ENCODE data around the gene SMIM32. TPM values are rescaled to one million over a fixed set of nuclear protein-coding genes. Genes with fewer than 3 reads are reported as not detected.

The SMIM32 gene
- total and polyA plus RNA-seq, 4 donors = 0.02 TPM; not detected in 3

GRCh38 chr5:136210259-136210658 lies 17.3 kb upstream of the SMIM32 start:
- 81% methylated on average over 4 of the region's 4 CpGs for WGBS
- DNase-seq (ENCODE audit: low spot score) = no peak
- H3K27me3 ChIP-seq (ENCODE audit: control insufficient read depth in 4 of 4, insufficient read depth in 4 of 4, low read length in 3 of 4) = peaks cover 0 to 5% (median 0%) of the 10 kb centered on the region in 4 donors

GRCh38 chr5:136209346-136209910 lies 16.5 kb upstream of the SMIM32 start:
- no peak for DNase-seq (ENCODE audit: low spot score)
- H3K4me3 ChIP-seq (ENCODE audit: low read depth in 1 of 3, low read length in 3 of 3) = no peak overlapping the region
- WGBS = 94% methylated on average over 14 of the region's 14 CpGs
- TF ChIP-seq JUND (IDR thresholded peaks at IDR 0.05) = no peak
- TF ChIP-seq ATF3 (IDR thresholded peaks at IDR 0.05) = no peak
- no peak for TF ChIP-seq YY1 (IDR thresholded peaks at IDR 0.05)
- TF ChIP-seq HNF4A (conservative IDR thresholded peaks at IDR 0.05) = no peak
- no peak for TF ChIP-seq REST (IDR thresholded peaks at IDR 0.05)
- no peak for TF ChIP-seq FOXA1 (IDR thresholded peaks at IDR 0.05)
- TF ChIP-seq CTCF (IDR thresholded peaks at IDR 0.05; ENCODE audit: low read depth, low read length, missing input control) = no peak
- TF ChIP-seq HNF4G (IDR thresholded peaks at IDR 0.05) = no peak

More at GRCh38 chr5:136210259-136210658, 17.3 kb upstream of the SMIM32 start:
- Histone ChIP-seq H3K4me1 (ENCODE audit: control insufficient read depth in 4 of 4, insufficient read depth in 4 of 4, low read length in 3 of 4) (no peaks in the 10 kb centered on the region), H3K27ac (ENCODE audit: low read depth in 1 of 2, low read length in 2 of 2) (no peak overlapping the region), H3K9ac (ENCODE audit: low read depth in 1 of 2, low read length in 2 of 2) (no peak overlapping the region), H3K4me3 (ENCODE audit: low read depth in 1 of 3, low read length in 3 of 3) (no peak overlapping the region), H3K36me3 (ENCODE audit: control insufficient read depth in 4 of 4, insufficient read depth in 3 of 4, low read depth in 1 of 4, low read length in 3 of 4) (no peaks in the 10 kb centered on the region), H3K9me3 (ENCODE audit: control insufficient read depth in 4 of 4, low read length in 3 of 4) (no peaks in the 10 kb centered on the region)
- TF ChIP-seq REST (IDR thresholded peaks at IDR 0.05) = no peak
- no peak for TF ChIP-seq HNF4A (conservative IDR thresholded peaks at IDR 0.05)
- TF ChIP-seq RXRA (IDR thresholded peaks at IDR 0.05) = no peak
- no peak for TF ChIP-seq JUND (IDR thresholded peaks at IDR 0.05)
- TF ChIP-seq ATF3 (IDR thresholded peaks at IDR 0.05) = no peak
- no peak for TF ChIP-seq CTCF (IDR thresholded peaks at IDR 0.05; ENCODE audit: low read depth, low read length, missing input control)
- TF ChIP-seq EGR1 (IDR thresholded peaks at IDR 0.05; ENCODE audit: low read depth in 2 of 2) = no peak

More at GRCh38 chr5:136209346-136209910, 16.5 kb upstream of the SMIM32 start:
- Histone ChIP-seq H3K27me3 (ENCODE audit: control insufficient read depth in 4 of 4, insufficient read depth in 4 of 4, low read length in 3 of 4) (peaks cover 0 to 5% (median 0%) of the 10 kb centered on the region in 4 donors), H3K4me1 (ENCODE audit: control insufficient read depth in 4 of 4, insufficient read depth in 4 of 4, low read length in 3 of 4) (no peaks in the 10 kb centered on the region), H3K27ac (ENCODE audit: low read depth in 1 of 2, low read length in 2 of 2) (no peak overlapping the region), H3K9ac (ENCODE audit: low read depth in 1 of 2, low read length in 2 of 2) (no peak overlapping the region), H3K36me3 (ENCODE audit: control insufficient read depth in 4 of 4, insufficient read depth in 3 of 4, low read depth in 1 of 4, low read length in 3 of 4) (no peaks in the 10 kb centered on the region), H3K9me3 (ENCODE audit: control insufficient read depth in 4 of 4, low read length in 3 of 4) (no peaks in the 10 kb centered on the region)
